SK-N-SH treated with all-trans-retinoic acid at 6 μM for 48 hours (cell line): Measurements from ENCODE around the gene SLC66A3.

Experiments
- OSR1 ChIP-seq: fragments of 250-450 bp; sonication (Bioruptor Pico); IDR thresholded peaks from 2 replicates; pipeline ENCODE4 v1.8.0; 2022; ENCODE audit warnings: moderate library complexity, mild to moderate bottlenecking, inconsistent platforms
- PATZ1 ChIP-seq: fragments of 250-450 bp; sonication (Bioruptor Pico); IDR thresholded peaks from 2 replicates; pipeline ENCODE4 v1.8.0; 2020; ENCODE audit warnings: mild to moderate bottlenecking, moderate library complexity, borderline replicate concordance
- PPARA ChIP-seq: fragments of 250-450 bp; sonication (Bioruptor Pico); IDR thresholded peaks from 2 replicates; pipeline ENCODE4 v1.5.0; 2020; ENCODE audit warnings: mild to moderate bottlenecking, borderline replicate concordance
- TCF4 ChIP-seq: fragments of 250-450 bp; sonication (Bioruptor Pico); IDR thresholded peaks from 2 replicates; pipeline ENCODE4 v1.8.0; 2021; ENCODE audit warnings: mild to moderate bottlenecking, moderate library complexity, borderline replicate concordance
- ZFP30 ChIP-seq: fragments of 450-650 bp; formaldehyde crosslinking; IDR thresholded peaks from 2 replicates; pipeline ENCODE4 v1.5.0; 2022; ENCODE audit warnings: mild to moderate bottlenecking, moderate library complexity
- ZNF70 ChIP-seq: fragments of 450-650 bp; formaldehyde crosslinking; IDR thresholded peaks from 2 replicates; pipeline ENCODE4 v1.5.0; 2020; ENCODE audit warnings: mild to moderate bottlenecking, moderate library complexity
- TF ChIP-seq, protein P1 (sequence below): fragments of 250-450 bp; sonication (Bioruptor Pico); IDR thresholded peaks from 2 replicates; pipeline ENCODE4 v1.5.1; 2021; ENCODE audit warnings: mild to moderate bottlenecking, moderate library complexity

DNA sequence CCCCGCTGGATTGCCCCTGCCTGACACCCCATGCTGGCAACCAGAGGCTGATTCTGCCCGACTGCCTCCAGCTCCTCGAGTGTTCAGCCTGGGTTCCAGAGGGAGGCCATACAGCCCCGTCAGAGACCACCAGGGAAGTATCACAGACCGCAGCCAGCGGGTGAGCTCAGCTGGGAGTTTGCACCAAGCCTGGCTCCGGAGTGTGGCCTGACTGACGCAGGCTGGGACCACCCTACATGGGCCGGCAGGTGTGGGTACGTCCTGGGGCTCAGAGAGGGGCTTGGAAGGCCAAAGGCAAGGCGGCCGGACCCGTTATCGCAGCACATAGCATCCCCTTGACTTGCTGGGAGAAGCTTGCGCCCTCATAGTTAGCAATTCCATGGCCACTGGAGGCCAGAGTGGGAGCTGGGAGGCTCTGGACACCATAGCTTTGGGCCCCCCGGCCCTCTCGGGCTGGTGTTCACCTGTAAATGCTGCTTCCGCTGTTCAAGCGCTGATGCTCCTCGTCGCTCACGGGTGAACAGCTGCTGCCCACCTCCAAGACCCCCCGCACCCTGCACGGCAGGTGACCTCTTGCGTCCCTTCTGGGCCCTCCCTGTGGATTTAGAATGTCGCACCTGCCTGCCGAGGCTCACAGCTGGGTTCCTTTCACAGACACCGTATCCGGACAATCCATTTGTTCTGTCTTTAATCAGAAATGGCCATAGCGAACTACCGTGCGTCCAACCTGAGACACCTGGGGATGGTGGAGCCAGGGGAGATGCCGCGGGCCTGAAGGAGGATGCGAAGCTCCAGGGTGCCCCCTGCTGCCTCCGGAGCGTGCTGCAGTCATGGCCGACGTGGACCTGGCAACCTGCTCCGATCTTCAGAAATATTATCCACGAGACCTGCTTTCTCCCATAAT is 31.2 kb upstream of the SLC66A3 start:
- TF ChIP-seq, protein P1, sequence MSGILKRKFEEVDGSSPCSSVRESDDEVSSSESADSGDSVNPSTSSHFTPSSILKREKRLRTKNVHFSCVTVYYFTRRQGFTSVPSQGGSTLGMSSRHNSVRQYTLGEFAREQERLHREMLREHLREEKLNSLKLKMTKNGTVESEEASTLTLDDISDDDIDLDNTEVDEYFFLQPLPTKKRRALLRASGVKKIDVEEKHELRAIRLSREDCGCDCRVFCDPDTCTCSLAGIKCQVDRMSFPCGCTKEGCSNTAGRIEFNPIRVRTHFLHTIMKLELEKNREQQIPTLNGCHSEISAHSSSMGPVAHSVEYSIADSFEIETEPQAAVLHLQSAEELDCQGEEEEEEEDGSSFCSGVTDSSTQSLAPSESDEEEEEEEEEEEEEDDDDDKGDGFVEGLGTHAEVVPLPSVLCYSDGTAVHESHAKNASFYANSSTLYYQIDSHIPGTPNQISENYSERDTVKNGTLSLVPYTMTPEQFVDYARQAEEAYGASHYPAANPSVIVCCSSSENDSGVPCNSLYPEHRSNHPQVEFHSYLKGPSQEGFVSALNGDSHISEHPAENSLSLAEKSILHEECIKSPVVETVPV (CRISPR knock-in tag): no peak
- TF ChIP-seq PATZ1 (CRISPR knock-in tag) (no peak), ZNF70 (CRISPR knock-in tag) (no peak), TCF4 (CRISPR knock-in tag) (no peak), OSR1 (CRISPR knock-in tag) (no peak), PPARA (CRISPR knock-in tag) (no peak), ZFP30 (CRISPR knock-in tag) (no peak)
